Ovary (tissue), 9 donors: ENCODE measurements around the gene PADI2. TPM values are rescaled to one million over a fixed set of nuclear protein-coding genes. Genes with fewer than 3 reads are reported as not detected.

Source experiments
- DNase-seq, 5 donors: peaks; one replicate each; pipeline ENCODE4 v3.0.0-alpha.2; 2019 to 2020
- H3K27ac ChIP-seq, 2 donors: fragments of 200-600 bp; one replicate each; pipeline versions ENCODE4 v1.5.1 to v1.8.0; 2019 to 2022
- H3K27me3 ChIP-seq: fragments of 200-600 bp; one replicate; pipeline ENCODE4 v1.8.0; 2022
- H3K36me3 ChIP-seq: fragments of 200-600 bp; sonication (generic); one replicate; pipeline ENCODE4 v1.5.1; 2019
- H3K4me1 ChIP-seq: one replicate; pipeline ENCODE4 v1.8.1; 2013; ENCODE audit warnings: mild to moderate bottlenecking, moderate library complexity; ENCODE audit not compliant: insufficient read depth
- H3K4me3 ChIP-seq: fragments of 200-600 bp; sonication (generic); one replicate; pipeline ENCODE4 v1.5.1; 2017
- H3K9me3 ChIP-seq, 2 donors: fragments of 200-600 bp in 1 of 2; sonication (generic) in 1 of 2; one replicate each; pipeline versions ENCODE4 v1.5.1 to v1.8.1; 2013 to 2019; ENCODE audit warnings: mild to moderate bottlenecking in 1 of 2, moderate library complexity in 1 of 2
- EP300 ChIP-seq: sonication (generic); formaldehyde crosslinking; IDR thresholded peaks from one replicate; pipeline ENCODE4 v1.6.1; 2017; ENCODE audit warnings: antibody characterized with exemption
- POLR2A ChIP-seq: fragments of 450-650 bp; IDR thresholded peaks from one replicate; pipeline ENCODE4 v1.6.1; 2017; ENCODE audit warnings: antibody characterized with exemption, mild to moderate bottlenecking, moderate library complexity
- WGBS, 3 donors: extraction: QIAGEN DNeasy Blood & Tissue Kit in 1 of 3; methylation state at CpG; one replicate each; pipeline versions ENCODE4 v1.1.5 to v1.1.7; 2013 to 2017; 5-methylcytosine and 5-hydroxymethylcytosine counted together
- intact Hi-C, 4 donors: fragments of 100-400 bp; cut with DNase I; formaldehyde crosslinking; loops; one replicate each; pipeline versions ENCODE4 v1.11.0 to v1.15.1; 2022 to 2023
- polyA plus RNA-seq, 2 donors: library from polyadenylated mRNA; stranded (reverse); fragments of 200-250 nt in 1 of 2; fragments of 350-450 nt in 1 of 2; fragmentation: Illumina TruSeq in 1 of 2; extraction: RNeasy Lipid Tissue Mini Kit (QIAGEN cat#74804) in 1 of 2; gene quantifications; one replicate each; pipeline ENCODE4 v1.2.3, GENCODE V29; 2013 to 2014
- total RNA-seq, 7 donors: library from RNA; depleted of rRNA in 2 of 7; stranded (reverse); fragments of >200 nt in 2 of 7; fragmentation: NEBNext Ultra II Directional in 3 of 7; extraction: Animal tissue kit (Norgen Biotek cat#: 25700) in 3 of 7; gene quantifications; one replicate each; pipeline versions ENCODE4 v1.1.0 to v1.2.4, GENCODE V29; 2016 to 2023
- TF ChIP-seq, protein P1 (sequence below), 3 donors: fragments of 450-650 bp in 2 of 3; fragments of 200-600 bp in 1 of 3; IDR thresholded peaks; one replicate each; pipeline versions ENCODE4 v1.5.1 to v1.8.0; 2016 to 2022; ENCODE audit warnings: antibody characterized with exemption in 3 of 3, mild to moderate bottlenecking in 1 of 3
- donor health status: DM: no; HTN: no; CAD: no; lungs with moderate emphysema.
- donor health status: DM: no; HTN: no; CAD: no.
- donor health status: Bipolar disorder and iron deficiency.
- donor health status: DM: yes; HTN: yes; CAD: no.
- donor health status: DM: no; HTN: no; CAD: no.
- donor health status: DM: yes; HTN: yes; CAD: no.

PADI2 gene
- total and polyA plus RNA-seq, 9 donors = 0.07 to 5.2 (median 0.55) TPM

DNA sequence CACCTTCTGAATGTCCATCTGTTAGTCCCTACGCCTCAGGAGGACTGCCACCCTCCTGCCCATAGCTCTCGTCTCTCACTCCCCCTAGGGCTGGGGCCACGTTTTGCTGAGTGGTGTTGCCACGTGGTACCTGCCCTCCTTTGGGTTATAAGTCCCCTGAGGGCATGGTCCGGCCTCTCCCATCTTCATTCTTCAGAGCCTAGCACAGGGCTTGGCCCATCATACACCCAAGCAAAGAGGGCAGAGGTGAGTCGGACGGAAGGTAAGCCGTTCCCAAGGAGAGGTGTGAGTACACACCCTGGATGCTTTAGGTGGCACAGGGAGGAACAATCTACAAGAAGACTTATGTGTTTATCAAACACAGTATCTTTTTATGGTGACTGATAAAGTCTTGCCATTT is 10.9 kb downstream of the PADI2 start:
- 84 to 92% (median 88%) methylated on average over 8 of the region's 8 CpGs for WGBS, 3 donors
- TF ChIP-seq, protein P1, sequence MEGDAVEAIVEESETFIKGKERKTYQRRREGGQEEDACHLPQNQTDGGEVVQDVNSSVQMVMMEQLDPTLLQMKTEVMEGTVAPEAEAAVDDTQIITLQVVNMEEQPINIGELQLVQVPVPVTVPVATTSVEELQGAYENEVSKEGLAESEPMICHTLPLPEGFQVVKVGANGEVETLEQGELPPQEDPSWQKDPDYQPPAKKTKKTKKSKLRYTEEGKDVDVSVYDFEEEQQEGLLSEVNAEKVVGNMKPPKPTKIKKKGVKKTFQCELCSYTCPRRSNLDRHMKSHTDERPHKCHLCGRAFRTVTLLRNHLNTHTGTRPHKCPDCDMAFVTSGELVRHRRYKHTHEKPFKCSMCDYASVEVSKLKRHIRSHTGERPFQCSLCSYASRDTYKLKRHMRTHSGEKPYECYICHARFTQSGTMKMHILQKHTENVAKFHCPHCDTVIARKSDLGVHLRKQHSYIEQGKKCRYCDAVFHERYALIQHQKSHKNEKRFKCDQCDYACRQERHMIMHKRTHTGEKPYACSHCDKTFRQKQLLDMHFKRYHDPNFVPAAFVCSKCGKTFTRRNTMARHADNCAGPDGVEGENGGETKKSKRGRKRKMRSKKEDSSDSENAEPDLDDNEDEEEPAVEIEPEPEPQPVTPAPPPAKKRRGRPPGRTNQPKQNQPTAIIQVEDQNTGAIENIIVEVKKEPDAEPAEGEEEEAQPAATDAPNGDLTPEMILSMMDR (IDR thresholded peaks at IDR 0.05) = no peak
- no peak for TF ChIP-seq EP300
- TF ChIP-seq POLR2A = no peak
- Histone ChIP-seq H3K4me1 (no peaks in the 10 kb centered on the region), H3K9me3 (no peaks in the 10 kb centered on the region), H3K36me3 (no peaks in the 10 kb centered on the region), H3K27ac (no peak overlapping the region), H3K4me3 (no peak overlapping the region), H3K27me3 (no peaks in the 10 kb centered on the region)
- no peak for DNase-seq
- intact Hi-C loops = no loop called here

DNA sequence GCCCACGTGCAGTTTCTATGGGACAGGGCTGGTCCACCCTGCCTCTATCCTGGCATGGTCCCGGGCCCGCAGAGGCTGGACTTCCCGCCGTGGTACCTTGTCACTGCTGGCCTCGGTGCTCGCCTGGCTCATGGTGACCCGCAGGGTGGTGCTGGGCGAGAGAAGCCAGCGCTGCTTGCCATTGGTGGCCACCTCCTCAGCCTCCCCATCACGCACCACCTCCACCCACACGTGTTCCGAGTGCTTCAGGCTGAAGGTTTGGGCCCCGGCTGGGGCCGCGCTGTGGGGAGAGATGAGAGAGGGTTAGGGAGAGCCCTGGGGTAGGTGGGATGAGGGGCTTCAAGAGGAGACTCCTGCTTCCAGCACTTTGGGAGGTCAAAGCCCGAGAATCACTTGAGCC is 14.5 kb downstream of the PADI2 start:
- Histone ChIP-seq H3K27ac (no peak overlapping the region), H3K4me1 (no peaks in the 10 kb centered on the region), H3K4me3 (no peak overlapping the region), H3K9me3 (no peaks in the 10 kb centered on the region), H3K27me3 (no peaks in the 10 kb centered on the region), H3K36me3 (no peaks in the 10 kb centered on the region)
- no peak for TF ChIP-seq EP300
- no peak for TF ChIP-seq POLR2A
- TF ChIP-seq, protein P1 (IDR thresholded peaks at IDR 0.05) = no peak
- no peak for DNase-seq
- intact Hi-C loops = no loop called here
- 90 to 93% (median 92%) methylated on average over 17 of the region's 17 CpGs for WGBS, 3 donors

DNA sequence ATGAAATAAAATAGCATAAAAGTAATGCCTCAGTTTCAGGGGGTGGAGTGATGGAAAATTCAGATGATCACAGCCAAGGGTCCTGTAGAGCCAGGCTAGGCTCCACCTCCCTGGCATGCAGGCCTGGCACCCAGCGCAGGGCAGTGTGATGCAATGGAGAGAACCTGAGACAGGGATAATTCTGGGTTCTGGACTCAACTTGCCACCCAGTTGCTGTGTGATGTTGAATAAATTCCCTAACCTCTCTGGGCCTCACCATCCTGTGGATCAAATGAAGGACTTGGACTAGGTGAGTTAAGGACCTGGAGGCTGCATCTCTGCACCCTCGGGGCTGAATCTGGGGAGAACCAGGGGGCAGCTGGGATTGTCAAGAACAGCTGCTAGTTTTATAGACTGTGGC is 17.0 kb downstream of the PADI2 start:
- no peaks in the 10 kb centered on the region for H3K36me3 ChIP-seq
- H3K9me3 ChIP-seq = no peaks in the 10 kb centered on the region
- intact Hi-C loops = no loop called here
- DNase-seq = no peak
- TF ChIP-seq POLR2A = no peak
- 79 to 82% (median 80%) methylated on average over 2 of the region's 2 CpGs for whole genome bisulfite sequencing, 3 donors
- no peak overlapping the region for H3K27ac ChIP-seq
- H3K27me3 ChIP-seq = no peaks in the 10 kb centered on the region
- peaks cover 2% of the 10 kb centered on the region for H3K4me1 ChIP-seq
- H3K4me3 ChIP-seq = no peak overlapping the region

DNA sequence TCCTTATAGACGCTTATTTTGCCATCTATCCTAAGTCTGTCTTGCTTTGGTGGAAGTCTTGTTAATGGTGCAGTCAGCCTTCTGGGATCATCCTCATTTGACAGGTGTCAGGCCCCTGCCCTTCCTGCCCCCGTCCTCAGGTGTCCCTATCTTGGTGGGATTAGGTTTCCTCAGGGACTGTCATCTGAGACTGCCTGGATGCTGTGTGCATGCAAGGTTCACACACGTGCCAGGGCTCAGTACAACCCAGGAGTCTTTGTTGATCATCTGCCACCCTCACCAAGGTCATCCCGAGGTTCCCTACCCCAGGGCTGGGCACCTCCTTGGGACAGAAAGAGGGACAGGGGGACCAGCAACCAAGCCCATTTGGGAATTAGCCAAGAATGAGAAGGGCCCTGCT is 18.0 kb downstream of the PADI2 start:
- Histone ChIP-seq H3K27ac (no peak overlapping the region), H3K4me3 (no peak overlapping the region), H3K36me3 (no peaks in the 10 kb centered on the region), H3K4me1 (peaks cover 2% of the 10 kb centered on the region), H3K9me3 (no peaks in the 10 kb centered on the region), H3K27me3 (no peaks in the 10 kb centered on the region)
- DNase-seq = no peak
- TF ChIP-seq, protein P1 (IDR thresholded peaks at IDR 0.05) = no peak
- TF ChIP-seq POLR2A = no peak
- no peak for TF ChIP-seq EP300
- intact Hi-C loops = no loop called here
- 73 to 82% (median 79%) methylated on average over 4 of the region's 4 CpGs for WGBS, 3 donors

DNA sequence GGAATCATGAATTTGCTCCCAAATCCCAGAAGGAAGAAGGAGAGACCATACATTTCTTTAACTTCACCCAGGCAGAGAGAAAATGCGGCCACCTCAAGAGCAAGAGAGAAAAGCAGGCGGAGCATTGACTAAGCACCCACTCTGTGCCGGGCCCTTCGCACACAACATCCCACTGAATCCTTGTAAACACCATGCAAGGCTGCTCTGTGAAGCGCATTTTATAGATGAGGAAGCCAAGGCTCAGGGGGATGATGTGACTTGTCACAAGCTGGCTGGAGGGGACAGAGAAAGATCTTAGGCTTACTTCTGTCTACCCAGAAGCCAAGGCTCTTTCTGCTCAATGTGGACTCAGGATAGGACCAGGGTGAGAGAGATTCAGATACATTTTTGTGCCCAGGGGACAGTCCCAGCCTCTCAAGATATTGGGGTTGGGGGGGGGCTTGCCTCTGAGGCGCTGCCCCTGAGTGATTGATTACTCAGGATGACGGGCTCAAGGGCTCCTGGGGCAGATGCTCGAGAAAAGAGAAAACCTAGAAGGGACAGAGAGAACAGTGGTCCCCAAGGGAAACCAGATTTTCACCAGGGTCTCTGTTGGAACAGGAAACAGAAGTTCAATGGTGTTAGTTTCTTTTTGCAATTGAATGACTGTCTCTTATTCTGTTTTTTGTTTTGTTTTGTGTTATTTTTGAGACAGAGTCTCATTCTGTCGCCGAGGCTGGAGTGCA is 19.5 kb downstream of the PADI2 start:
- TF ChIP-seq POLR2A (no peak), EP300 (no peak)
- TF ChIP-seq, protein P1 (IDR thresholded peaks at IDR 0.05) = no peak
- Histone ChIP-seq H3K27me3 (no peaks in the 10 kb centered on the region), H3K4me1 (peaks cover 2% of the 10 kb centered on the region), H3K36me3 (no peaks in the 10 kb centered on the region), H3K9me3 (no peaks in the 10 kb centered on the region), H3K27ac (no peak overlapping the region), H3K4me3 (no peak overlapping the region)
- intact Hi-C loops = no loop called here
- whole genome bisulfite sequencing, 3 donors = 83 to 88% (median 84%) methylated on average over 10 of the region's 10 CpGs
- no peak for DNase-seq
